ENCODE data around the gene SPRR2G. TPM values are rescaled to one million over a fixed set of nuclear protein-coding genes. Genes with fewer than 3 reads are reported as not detected.

SPRR2G gene
- total and polyA plus RNA-seq, 2 experiments from 2014 or later = not detected

DNA sequence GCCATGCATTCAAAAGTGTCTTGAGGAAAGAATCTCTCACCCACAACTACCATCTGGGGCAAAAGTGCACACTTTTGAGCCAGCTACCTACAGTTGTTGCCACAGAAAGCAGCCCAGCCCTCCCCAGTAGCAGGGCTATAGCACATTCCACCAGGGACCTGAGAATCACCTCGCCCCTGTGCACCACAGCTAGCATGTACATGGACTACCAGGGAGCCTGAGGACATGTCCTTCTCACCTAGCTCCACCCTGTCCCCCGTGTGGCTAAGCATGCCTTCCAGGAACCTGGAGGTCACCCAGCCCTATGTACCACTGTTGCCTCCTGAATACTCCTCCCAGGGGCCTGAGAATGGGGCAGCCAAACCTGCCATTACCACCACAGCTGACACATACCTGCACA, 16.9 kb downstream of the SPRR2G start (continued):
- TF ChIP-seq, protein P1, sequence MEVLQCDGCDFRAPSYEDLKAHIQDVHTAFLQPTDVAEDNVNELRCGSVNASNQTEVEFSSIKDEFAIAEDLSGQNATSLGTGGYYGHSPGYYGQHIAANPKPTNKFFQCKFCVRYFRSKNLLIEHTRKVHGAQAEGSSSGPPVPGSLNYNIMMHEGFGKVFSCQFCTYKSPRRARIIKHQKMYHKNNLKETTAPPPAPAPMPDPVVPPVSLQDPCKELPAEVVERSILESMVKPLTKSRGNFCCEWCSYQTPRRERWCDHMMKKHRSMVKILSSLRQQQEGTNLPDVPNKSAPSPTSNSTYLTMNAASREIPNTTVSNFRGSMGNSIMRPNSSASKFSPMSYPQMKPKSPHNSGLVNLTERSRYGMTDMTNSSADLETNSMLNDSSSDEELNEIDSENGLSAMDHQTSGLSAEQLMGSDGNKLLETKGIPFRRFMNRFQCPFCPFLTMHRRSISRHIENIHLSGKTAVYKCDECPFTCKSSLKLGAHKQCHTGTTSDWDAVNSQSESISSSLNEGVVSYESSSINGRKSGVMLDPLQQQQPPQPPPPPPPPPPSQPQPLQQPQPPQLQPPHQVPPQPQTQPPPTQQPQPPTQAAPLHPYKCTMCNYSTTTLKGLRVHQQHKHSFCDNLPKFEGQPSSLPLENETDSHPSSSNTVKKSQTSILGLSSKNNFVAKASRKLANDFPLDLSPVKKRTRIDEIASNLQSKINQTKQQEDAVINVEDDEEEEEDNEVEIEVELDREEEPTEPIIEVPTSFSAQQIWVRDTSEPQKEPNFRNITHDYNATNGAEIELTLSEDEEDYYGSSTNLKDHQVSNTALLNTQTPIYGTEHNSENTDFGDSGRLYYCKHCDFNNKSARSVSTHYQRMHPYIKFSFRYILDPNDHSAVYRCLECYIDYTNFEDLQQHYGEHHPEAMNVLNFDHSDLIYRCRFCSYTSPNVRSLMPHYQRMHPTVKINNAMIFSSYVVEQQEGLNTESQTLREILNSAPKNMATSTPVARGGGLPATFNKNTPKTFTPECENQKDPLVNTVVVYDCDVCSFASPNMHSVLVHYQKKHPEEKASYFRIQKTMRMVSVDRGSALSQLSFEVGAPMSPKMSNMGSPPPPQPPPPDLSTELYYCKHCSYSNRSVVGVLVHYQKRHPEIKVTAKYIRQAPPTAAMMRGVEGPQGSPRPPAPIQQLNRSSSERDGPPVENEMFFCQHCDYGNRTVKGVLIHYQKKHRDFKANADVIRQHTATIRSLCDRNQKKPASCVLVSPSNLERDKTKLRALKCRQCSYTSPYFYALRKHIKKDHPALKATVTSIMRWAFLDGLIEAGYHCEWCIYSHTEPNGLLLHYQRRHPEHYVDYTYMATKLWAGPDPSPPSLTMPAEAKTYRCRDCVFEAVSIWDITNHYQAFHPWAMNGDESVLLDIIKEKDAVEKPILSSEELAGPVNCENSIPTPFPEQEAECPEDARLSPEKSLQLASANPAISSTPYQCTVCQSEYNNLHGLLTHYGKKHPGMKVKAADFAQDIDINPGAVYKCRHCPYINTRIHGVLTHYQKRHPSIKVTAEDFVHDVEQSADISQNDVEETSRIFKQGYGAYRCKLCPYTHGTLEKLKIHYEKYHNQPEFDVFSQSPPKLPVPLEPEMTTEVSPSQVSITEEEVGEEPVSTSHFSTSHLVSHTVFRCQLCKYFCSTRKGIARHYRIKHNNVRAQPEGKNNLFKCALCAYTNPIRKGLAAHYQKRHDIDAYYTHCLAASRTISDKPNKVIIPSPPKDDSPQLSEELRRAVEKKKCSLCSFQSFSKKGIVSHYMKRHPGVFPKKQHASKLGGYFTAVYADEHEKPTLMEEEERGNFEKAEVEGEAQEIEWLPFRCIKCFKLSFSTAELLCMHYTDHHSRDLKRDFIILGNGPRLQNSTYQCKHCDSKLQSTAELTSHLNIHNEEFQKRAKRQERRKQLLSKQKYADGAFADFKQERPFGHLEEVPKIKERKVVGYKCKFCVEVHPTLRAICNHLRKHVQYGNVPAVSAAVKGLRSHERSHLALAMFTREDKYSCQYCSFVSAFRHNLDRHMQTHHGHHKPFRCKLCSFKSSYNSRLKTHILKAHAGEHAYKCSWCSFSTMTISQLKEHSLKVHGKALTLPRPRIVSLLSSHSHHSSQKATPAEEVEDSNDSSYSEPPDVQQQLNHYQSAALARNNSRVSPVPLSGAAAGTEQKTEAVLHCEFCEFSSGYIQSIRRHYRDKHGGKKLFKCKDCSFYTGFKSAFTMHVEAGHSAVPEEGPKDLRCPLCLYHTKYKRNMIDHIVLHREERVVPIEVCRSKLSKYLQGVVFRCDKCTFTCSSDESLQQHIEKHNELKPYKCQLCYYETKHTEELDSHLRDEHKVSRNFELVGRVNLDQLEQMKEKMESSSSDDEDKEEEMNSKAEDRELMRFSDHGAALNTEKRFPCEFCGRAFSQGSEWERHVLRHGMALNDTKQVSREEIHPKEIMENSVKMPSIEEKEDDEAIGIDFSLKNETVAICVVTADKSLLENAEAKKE (CRISPR knock-in tag; IDR thresholded peaks at IDR 0.05) = no peak
- TF ChIP-seq JUNB (IDR thresholded peaks at IDR 0.05; ENCODE audit: unreplicated experiment) = no peak
- no peak for TF ChIP-seq POLR2AphosphoS5 (IDR thresholded peaks at IDR 0.05; ENCODE audit: low read depth)
- no peak for TF ChIP-seq EZH2 (IDR thresholded peaks at IDR 0.05; ENCODE audit: low read depth, unreplicated experiment)
- no peak for TF ChIP-seq NANOG (IDR thresholded peaks at IDR 0.05; ENCODE audit: borderline replicate concordance)
- no peak for TF ChIP-seq ZNF114 (CRISPR knock-in tag; IDR thresholded peaks at IDR 0.05)
- TF ChIP-seq CTCF (conservative IDR thresholded peaks at IDR 0.05; ENCODE audit: low read depth in 2 of 2) = no peak
- no peak for TF ChIP-seq ZNF331 (CRISPR knock-in tag; IDR thresholded peaks at IDR 0.05; ENCODE audit: low read depth)
- no peak for TF ChIP-seq STAT1 (IDR thresholded peaks at IDR 0.05; ENCODE audit: unreplicated experiment)

DNA sequence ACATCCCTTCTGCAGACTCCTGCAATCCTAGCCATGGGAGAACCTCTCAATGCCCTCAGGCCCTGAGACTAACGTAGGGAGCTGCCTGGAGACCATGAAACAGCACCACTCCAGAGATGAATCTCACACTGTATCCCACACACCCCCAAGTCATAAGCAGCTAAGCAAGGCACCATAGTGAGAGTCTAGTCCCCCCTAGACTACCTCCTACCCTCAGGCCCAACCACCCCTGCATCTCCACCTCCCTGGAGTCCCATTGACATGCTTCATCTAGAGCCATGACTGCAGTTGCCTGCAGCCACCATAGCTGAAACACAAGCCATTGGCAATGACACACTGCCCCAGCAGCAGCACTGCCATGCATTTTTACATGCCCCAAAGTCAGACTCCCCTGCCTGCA, 17.4 kb downstream of the SPRR2G start:
- H3K27me3 ChIP-seq (ENCODE audit: insufficient read depth) = no peaks in the 10 kb centered on the region
- no peak overlapping the region for H3K4me2 ChIP-seq
- H4K20me1 ChIP-seq (replicated peaks; ENCODE audit: insufficient read depth) = no peaks in the 10 kb centered on the region
- H3F3A ChIP-seq (replicated peaks; ENCODE audit: low read depth) = no peaks in the 10 kb centered on the region
- no peak overlapping the region for H3K27ac ChIP-seq (ENCODE audit: low read depth)
- no peak overlapping the region for H3K4me3 ChIP-seq
- H3K79me2 ChIP-seq (replicated peaks; ENCODE audit: insufficient read depth) = no peaks in the 10 kb centered on the region
- no peaks in the 10 kb centered on the region for H3K9me2 ChIP-seq (ENCODE audit: insufficient read depth)
- ATAC-seq = no peak
- H3K27me3 Mint-ChIP-seq (ENCODE audit: insufficient read depth, low read depth, poor library complexity) = peaks cover 6% of the 10 kb centered on the region
- H3K27ac Mint-ChIP-seq = no peak overlapping the region
- H3K9me3 Mint-ChIP-seq = peaks cover 5% of the 10 kb centered on the region; the same call in 2 of the 3 replicates
- H3K4me1 ChIP-seq (ENCODE audit: insufficient read depth) = peaks cover 19% of the 10 kb centered on the region; the same call in 1 of the 2 replicates
- no peak overlapping the region for H2AFZ ChIP-seq
- no peak for DNase-seq (ENCODE audit: low spot score)
- H3K36me3 ChIP-seq (ENCODE audit: insufficient read depth) = no peaks in the 10 kb centered on the region
- H3K36me3 Mint-ChIP-seq (ENCODE audit: low read depth) = peaks cover 14% of the 10 kb centered on the region
- peaks cover 30% of the 10 kb centered on the region for H3K4me1 Mint-ChIP-seq
- H3K4me3 Mint-ChIP-seq = no peak overlapping the region
- TF ChIP-seq ZNF114 (CRISPR knock-in tag; IDR thresholded peaks at IDR 0.05) = no peak
- TF ChIP-seq CREB1 (CRISPR knock-in tag; IDR thresholded peaks at IDR 0.05; ENCODE audit: low read depth) = no peak
- TF ChIP-seq EZH2 (IDR thresholded peaks at IDR 0.05; ENCODE audit: low read depth, unreplicated experiment) = no peak
- TF ChIP-seq POLR2AphosphoS5 (IDR thresholded peaks at IDR 0.05; ENCODE audit: low read depth) = no peak
